Endodermal cell (in vitro differentiated cells): ENCODE results near the gene SLMAP. TPM values are rescaled to one million over a fixed set of nuclear protein-coding genes. Genes with fewer than 3 reads are reported as not detected.

ENCODE experiments used
- DNase-seq: peaks from one replicate; pipeline ENCODE4 v3.0.0-alpha.2; 2017
- H3K27ac ChIP-seq: 2 replicates; pipeline ENCODE4 v1.5.1; 2013; ENCODE audit warnings: mild to moderate bottlenecking, low read depth, low read length, moderate library complexity
- H3K27me3 ChIP-seq: 2 replicates; pipeline ENCODE4 v1.6.1; 2013; ENCODE audit warnings: mild to moderate bottlenecking, low read length, moderate library complexity; ENCODE audit not compliant: insufficient read depth, control insufficient read depth, poor library complexity, severe bottlenecking
- H3K36me3 ChIP-seq: 2 replicates; pipeline ENCODE4 v1.7.0; 2013; ENCODE audit warnings: mild to moderate bottlenecking, low read length, moderate library complexity; ENCODE audit not compliant: control insufficient read depth, insufficient read depth
- H3K4me1 ChIP-seq: one replicate; pipeline ENCODE4 v1.7.0; 2013; ENCODE audit warnings: low read length; ENCODE audit not compliant: control insufficient read depth, insufficient read depth
- H3K4me3 ChIP-seq: 2 replicates; pipeline ENCODE4 v1.5.1; 2013; ENCODE audit warnings: mild to moderate bottlenecking, low read length, moderate library complexity
- H3K9ac ChIP-seq: 2 replicates; pipeline ENCODE4 v1.6.1; 2013; ENCODE audit warnings: mild to moderate bottlenecking, low read length, moderate library complexity; ENCODE audit not compliant: poor library complexity, severe bottlenecking; ENCODE audit errors: extremely low read depth
- H3K9me3 ChIP-seq: 2 replicates; pipeline ENCODE4 v1.6.1; 2013; ENCODE audit warnings: mild to moderate bottlenecking, low read length, moderate library complexity; ENCODE audit not compliant: control insufficient read depth
- H3K27ac Mint-ChIP-seq: 2 replicates; pipeline ENCODE4 v1.8.0; 2020; ENCODE audit warnings: mixed read lengths
- H3K27me3 Mint-ChIP-seq: 2 replicates; pipeline ENCODE4 v1.8.0; 2021; ENCODE audit warnings: mild to moderate bottlenecking, mixed read lengths; ENCODE audit not compliant: insufficient read depth
- H3K36me3 Mint-ChIP-seq: 2 replicates; pipeline ENCODE4 v1.8.0; 2020; ENCODE audit warnings: low read depth, mixed read lengths
- H3K4me1 Mint-ChIP-seq: 2 replicates; pipeline ENCODE4 v1.8.0; 2020; ENCODE audit warnings: mixed read lengths
- H3K4me3 Mint-ChIP-seq: 2 replicates; pipeline ENCODE4 v1.8.0; 2020; ENCODE audit warnings: mild to moderate bottlenecking, moderate library complexity, mixed read lengths
- H3K9me3 Mint-ChIP-seq: 2 replicates; pipeline ENCODE4 v1.8.0; 2020; ENCODE audit warnings: mild to moderate bottlenecking, mixed read lengths
- CTCF ChIP-seq: fragments of 200-600 bp; sonication (generic); conservative IDR thresholded peaks from 2 replicates; pipeline ENCODE4 v1.5.0; 2021; ENCODE audit warnings: antibody characterized with exemption, mild to moderate bottlenecking
- WGBS, 2 experiments: methylation state at CpG; one replicate each; pipeline versions ENCODE4 v1.1.5 to v1.1.7; 2013; ENCODE audit warnings: missing lambda C conversion rate in 2 of 2, mixed read lengths in 1 of 2; ENCODE audit not compliant: insufficient coverage in 1 of 2, insufficient read length in 1 of 2; 5-methylcytosine and 5-hydroxymethylcytosine counted together
- total RNA-seq, 2 donors: library from RNA; stranded (reverse); fragmentation: NEBNext Ultra II Directional in 1 of 2; extraction: Animal tissue kit (Norgen Biotek cat#: 25700) in 1 of 2; gene quantifications; 2 replicates in 1 of 2; 3 replicates in 1 of 2; pipeline ENCODE4 v1.2.1, GENCODE V29; 2021

Gene SLMAP
- total RNA-seq, 2 donors from 2014 or later: 64.8 to 65.7 TPM

- no peak overlapping the region for H3K27ac ChIP-seq
- Mint-ChIP-seq H3K9me3 (no peaks in the 10 kb centered on the region), H3K4me1 (peaks cover 9% of the 10 kb centered on the region), H3K4me3 (no peak overlapping the region), H3K27ac (no peak overlapping the region), H3K27me3 (no peaks in the 10 kb centered on the region), H3K36me3 (no peaks in the 10 kb centered on the region)
- no peaks in the 10 kb centered on the region for H3K4me1 ChIP-seq
- H3K36me3 ChIP-seq: no peaks in the 10 kb centered on the region
- WGBS, 2 experiments: no CpG with 5 or more reads among the region's 1 CpG
- no peaks in the 10 kb centered on the region for H3K27me3 ChIP-seq
- H3K9me3 ChIP-seq: no peaks in the 10 kb centered on the region
- no peak for TF ChIP-seq CTCF
- H3K4me3 ChIP-seq: no peak overlapping the region
- no peak for DNase-seq
- H3K9ac ChIP-seq: no peak overlapping the region
Measured at GRCh38 chr3:57785446-57785845, 29.3 kb downstream of the SLMAP start.

- no peak for DNase-seq
- Histone ChIP-seq H3K9me3 (no peaks in the 10 kb centered on the region), H3K4me3 (no peak overlapping the region), H3K36me3 (no peaks in the 10 kb centered on the region), H3K27ac (no peak overlapping the region), H3K9ac (no peak overlapping the region), H3K4me1 (no peaks in the 10 kb centered on the region), H3K27me3 (no peaks in the 10 kb centered on the region)
- Mint-ChIP-seq H3K36me3 (no peaks in the 10 kb centered on the region), H3K27me3 (no peaks in the 10 kb centered on the region), H3K9me3 (no peaks in the 10 kb centered on the region), H3K27ac (no peak overlapping the region), H3K4me3 (no peak overlapping the region), H3K4me1 (peaks cover 6% of the 10 kb centered on the region)
- WGBS, 2 experiments: 89 to 100% methylated on average over 2 of the region's 2 CpGs
- TF ChIP-seq CTCF: no peak
Measured at GRCh38 chr3:57787867-57788623, 31.9 kb downstream of the SLMAP start.

- no peaks in the 10 kb centered on the region for H3K36me3 ChIP-seq
- TF ChIP-seq CTCF: no peak
Measured at GRCh38 chr3:57788624-57789018, 32.5 kb downstream of the SLMAP start.

More at GRCh38 chr3:57788624-57789018, 32.5 kb downstream of the SLMAP start:
- Histone ChIP-seq H3K9me3 (no peaks in the 10 kb centered on the region), H3K4me1 (no peaks in the 10 kb centered on the region), H3K4me3 (no peak overlapping the region), H3K27ac (no peak overlapping the region), H3K27me3 (no peaks in the 10 kb centered on the region), H3K9ac (no peak overlapping the region)
- H3K27me3 Mint-ChIP-seq: no peaks in the 10 kb centered on the region
- H3K36me3 Mint-ChIP-seq: no peaks in the 10 kb centered on the region
- no peaks in the 10 kb centered on the region for H3K9me3 Mint-ChIP-seq
- no peak overlapping the region for H3K4me3 Mint-ChIP-seq
- 88 to 95% methylated on average over 3 of the region's 3 CpGs for WGBS, 2 experiments
- H3K27ac Mint-ChIP-seq: no peak overlapping the region
- H3K4me1 Mint-ChIP-seq: no peaks in the 10 kb centered on the region
- DNase-seq: no peak
